22Rv1 (cell line): ENCODE measurements around the gene VGLL4.

Experiments
- H3K27ac ChIP-seq: fragments of 450-650 bp; 2 replicates; pipeline ENCODE4 v1.5.1; 2017
- ZFX ChIP-seq: fragments of 450-650 bp; IDR thresholded peaks from 2 replicates; pipeline ENCODE4 v1.6.1; 2017; ENCODE audit warnings: antibody characterized with exemption, borderline replicate concordance
- TF ChIP-seq, protein P1 (sequence below): fragments of 450-650 bp; IDR thresholded peaks from 2 replicates; pipeline ENCODE4 v1.5.1; 2017; ENCODE audit warnings: mild to moderate bottlenecking

Gene VGLL4

DNA sequence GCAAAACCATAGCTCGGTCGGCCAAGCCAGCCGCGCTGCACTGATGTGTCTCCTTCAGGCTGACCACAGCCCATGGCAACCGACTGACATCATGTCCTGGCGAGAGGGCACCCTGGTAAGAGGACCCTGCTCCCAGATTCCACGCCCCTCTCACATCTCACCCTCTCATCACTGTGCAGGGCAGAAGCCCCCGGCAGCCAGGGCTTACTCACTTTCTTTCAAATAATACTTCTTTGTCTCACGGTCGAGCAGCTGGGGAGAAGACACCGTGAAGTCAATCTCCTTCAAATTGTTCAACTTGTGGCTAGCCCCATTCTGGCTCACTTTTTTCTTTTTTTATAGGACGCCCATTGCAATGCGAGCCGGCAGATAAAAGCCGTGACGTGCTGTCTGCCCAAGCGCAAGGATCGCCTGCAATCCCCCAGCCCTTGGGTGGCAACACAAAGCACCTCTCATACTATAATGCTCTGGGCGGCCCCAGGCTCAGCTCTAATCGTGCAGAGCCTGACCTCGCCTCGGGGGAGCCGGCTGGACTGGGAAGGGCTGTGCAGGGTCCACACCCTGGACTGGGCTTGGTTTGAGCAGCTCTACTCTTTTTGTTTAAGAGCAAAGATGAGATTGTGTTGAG lies 33.6 kb downstream of the VGLL4 start:
- H3K27ac ChIP-seq: no peak overlapping the region
- TF ChIP-seq, protein P1, sequence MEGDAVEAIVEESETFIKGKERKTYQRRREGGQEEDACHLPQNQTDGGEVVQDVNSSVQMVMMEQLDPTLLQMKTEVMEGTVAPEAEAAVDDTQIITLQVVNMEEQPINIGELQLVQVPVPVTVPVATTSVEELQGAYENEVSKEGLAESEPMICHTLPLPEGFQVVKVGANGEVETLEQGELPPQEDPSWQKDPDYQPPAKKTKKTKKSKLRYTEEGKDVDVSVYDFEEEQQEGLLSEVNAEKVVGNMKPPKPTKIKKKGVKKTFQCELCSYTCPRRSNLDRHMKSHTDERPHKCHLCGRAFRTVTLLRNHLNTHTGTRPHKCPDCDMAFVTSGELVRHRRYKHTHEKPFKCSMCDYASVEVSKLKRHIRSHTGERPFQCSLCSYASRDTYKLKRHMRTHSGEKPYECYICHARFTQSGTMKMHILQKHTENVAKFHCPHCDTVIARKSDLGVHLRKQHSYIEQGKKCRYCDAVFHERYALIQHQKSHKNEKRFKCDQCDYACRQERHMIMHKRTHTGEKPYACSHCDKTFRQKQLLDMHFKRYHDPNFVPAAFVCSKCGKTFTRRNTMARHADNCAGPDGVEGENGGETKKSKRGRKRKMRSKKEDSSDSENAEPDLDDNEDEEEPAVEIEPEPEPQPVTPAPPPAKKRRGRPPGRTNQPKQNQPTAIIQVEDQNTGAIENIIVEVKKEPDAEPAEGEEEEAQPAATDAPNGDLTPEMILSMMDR: no peak
- TF ChIP-seq ZFX: no peak

DNA sequence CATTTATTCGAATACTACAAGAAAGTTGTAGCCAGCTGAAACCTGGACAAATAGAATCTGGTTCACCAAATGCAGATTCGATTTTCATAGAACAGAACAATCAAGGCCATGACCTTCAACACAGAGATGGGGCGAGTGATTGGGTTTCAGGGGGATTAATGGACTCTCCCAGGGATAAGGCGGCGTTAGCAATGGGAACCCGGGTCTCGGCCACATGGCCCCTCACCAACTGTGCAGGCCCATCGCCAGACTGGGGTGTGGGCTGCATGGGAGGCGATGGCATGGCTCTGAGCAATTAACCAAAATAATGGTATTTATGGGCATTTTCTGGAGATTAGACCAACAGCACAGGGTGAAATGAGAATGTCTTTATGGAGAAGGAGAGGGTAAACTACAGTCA lies 34.2 kb downstream of the VGLL4 start:
- TF ChIP-seq ZFX: no peak
- TF ChIP-seq, protein P1: no peak
- H3K27ac ChIP-seq: no peak overlapping the region

DNA sequence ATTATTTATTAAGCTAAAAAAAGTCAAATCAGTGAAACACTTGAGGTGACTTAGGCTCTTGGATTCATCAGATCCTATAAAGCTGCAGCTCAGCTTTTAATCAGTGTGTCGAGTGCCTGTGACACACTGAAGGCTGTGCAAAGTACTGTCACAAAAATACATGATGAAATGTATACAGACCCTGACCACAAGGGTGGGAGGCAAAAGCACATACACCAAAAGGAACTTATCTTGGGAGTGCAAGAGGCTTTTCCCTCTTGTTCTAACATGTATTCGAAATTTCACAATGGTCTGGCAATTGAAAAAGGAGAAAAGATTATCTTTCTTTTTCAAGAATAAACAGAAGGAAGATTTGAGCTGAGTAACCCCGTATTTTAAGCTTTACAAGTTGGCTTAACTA lies 35.9 kb downstream of the VGLL4 start:
- TF ChIP-seq, protein P1: no peak
- TF ChIP-seq ZFX: no peak

DNA sequence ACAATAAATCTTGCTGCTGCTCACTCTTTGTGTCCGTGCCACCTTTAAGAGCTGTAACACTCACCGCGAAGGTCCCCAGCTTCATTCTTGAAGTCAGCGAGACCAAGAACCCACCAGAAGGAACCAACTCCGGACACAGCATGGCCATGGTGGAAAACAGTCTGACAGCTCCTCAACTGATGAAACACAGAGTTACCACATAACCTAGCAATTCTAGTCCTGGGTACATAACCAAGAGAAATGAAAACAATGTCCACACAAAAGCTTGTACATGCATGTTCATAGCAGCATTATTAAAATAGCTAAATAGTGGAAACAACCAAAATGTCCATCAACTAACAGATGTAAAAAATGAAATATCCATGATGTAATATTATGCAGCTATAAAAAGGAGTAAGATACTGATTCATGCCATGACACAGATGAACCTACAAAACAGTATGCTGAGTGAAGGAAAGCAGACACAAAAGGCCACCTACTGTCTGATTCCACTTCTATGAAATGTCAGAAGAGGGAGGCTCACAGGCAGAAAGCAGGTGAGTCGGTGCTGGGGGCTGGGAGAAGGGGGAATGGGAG lies 36.8 kb downstream of the VGLL4 start:
- TF ChIP-seq, protein P1: no peak
- no peak for TF ChIP-seq ZFX
- H3K27ac ChIP-seq: no peak overlapping the region

More for the DNA sequence above, 35.9 kb downstream of the VGLL4 start:
- H3K27ac ChIP-seq: no peak overlapping the region

DNA sequence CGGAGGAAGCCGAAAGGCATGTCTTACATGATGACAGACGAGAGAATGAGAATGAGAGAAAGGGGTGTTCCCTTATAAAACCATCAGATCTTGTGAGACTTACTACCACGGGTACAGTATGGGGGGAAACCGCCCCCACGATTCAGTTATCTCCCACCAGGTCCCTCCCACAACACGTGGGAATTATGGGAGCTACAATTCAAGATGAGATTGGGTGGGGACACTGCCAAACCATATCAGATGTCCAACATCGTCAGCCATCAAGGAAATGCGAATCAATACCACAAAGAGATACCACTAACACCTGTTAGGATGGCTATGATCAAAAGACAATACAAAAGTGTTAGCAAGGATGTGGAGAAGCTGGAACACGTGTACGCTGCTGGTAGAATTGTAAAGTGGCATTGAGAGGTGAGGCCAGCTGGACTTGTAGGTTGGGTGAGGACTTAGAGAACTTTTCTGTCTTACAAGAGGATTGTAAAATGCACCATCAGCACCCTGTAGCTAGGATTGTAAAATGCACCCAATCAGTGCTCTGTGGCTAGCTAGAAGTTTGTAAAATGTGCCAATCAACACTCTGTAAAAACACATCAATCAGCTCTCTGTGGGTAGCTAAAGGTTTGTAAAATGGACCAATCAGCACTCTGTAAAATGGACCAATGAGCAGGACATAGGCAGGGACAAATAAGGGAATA lies 37.5 kb downstream of the VGLL4 start:
- TF ChIP-seq, protein P1: no peak
- no peak for TF ChIP-seq ZFX
- H3K27ac ChIP-seq: no peak overlapping the region

DNA sequence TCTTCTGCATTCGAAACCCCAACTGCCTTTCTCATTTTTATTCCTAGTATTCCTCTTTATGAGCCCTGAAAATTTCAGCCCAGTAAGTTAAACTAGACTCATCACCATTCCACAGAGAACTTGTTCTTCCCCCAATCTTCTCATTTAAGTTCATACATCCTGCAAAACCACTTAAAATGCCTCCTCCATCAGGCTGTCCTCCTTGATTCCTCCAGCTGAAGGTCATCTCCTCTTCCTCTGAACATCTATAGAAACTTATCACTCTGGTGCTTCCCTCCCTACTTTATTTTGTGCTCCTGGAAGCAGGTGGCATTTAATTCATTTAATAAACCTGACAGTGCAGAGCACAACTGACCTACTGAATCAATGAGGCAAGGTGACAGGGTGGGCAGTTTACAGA lies 38.3 kb downstream of the VGLL4 start:
- H3K27ac ChIP-seq: no peak overlapping the region
- TF ChIP-seq ZFX: no peak
- TF ChIP-seq, protein P1: no peak
